GM19397 (cell line): Measurements from ENCODE around the gene CNPY2.
"Not testable (repeated sequence)": the region's sequence is repeated elsewhere in the genome, so short reads cannot be mapped to it uniquely, and the experiment has no call there.

Source experiments
- ATAC-seq: cut with Tn5 transposase; IDR thresholded peaks from one replicate; pipeline ENCODE4 v1.9.1; 2021; ENCODE audit warnings: mild to moderate bottlenecking, moderate library complexity; ENCODE audit not compliant: unreplicated experiment

The CNPY2 gene

DNA sequence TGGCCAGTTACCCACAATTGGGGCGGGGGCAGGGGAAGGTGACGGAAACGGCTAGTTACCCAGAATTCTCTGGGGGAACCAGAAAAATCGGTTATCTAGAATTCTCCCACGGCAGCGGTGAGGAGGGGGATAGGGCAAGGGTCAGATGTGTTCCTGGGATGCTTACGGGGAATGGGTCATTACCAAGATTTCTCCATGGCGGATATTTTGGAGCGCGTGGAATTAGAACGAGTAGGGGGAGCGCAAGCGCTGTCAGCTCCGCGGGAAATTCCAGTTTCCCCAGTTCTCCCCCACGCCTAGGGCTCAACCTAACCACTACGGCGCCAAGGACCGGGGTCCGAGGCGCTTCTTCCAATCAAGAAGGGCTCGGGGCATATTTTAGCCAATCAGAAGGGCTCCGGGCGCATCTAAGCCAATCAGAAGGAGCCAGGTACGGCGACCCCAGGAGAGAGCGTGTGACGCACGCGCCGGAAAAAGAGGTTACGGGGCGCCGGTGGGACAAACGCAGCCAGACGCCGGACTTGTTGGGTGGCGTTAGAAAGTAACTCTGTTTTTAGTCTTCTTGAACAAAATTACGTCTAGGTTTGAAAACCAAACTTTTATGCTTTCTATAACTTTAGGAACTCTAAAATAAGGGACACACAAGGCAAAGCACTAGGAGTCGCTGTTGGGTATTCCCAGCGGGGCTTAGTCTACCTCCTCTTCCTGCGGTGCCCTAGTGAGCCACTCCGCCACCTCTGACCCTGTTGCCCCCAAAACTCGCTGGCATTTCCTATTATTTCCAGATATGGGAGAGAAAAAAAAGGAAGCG, 18.1 kb upstream of the CNPY2 start, which contains the start of gene PAN2:
Gene PAN2 (minus strand): TSS at position 322 of the 811 bp plus-strand sequence. CDS start 906 bp downstream, outside the sequence.
- peak; percentile 91 for ATAC-seq

DNA sequence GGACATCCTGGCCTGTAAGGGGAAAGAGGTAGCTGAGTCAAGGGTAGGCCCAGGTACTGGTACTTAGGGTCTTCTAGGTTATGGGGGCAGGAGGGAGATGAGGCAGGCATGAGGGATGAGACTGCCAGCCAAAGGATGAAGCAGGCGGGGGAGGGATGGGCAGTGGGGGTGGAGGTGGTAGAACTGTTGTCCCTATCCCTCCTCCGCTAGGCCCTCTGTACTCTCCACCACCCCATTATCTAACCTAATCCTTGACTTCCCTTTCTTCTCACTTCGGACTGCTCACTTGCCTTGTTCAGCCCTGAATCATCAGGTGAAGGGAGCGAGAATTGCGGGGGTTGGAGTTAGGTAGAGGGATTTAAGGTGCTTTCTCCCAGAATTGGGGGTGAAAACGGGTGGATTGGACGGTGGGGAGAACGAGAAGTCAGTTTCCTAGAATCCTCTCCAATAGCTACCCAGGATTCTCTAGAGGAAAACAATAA, 17.4 kb upstream of the CNPY2 start:
- no peak for ATAC-seq

DNA sequence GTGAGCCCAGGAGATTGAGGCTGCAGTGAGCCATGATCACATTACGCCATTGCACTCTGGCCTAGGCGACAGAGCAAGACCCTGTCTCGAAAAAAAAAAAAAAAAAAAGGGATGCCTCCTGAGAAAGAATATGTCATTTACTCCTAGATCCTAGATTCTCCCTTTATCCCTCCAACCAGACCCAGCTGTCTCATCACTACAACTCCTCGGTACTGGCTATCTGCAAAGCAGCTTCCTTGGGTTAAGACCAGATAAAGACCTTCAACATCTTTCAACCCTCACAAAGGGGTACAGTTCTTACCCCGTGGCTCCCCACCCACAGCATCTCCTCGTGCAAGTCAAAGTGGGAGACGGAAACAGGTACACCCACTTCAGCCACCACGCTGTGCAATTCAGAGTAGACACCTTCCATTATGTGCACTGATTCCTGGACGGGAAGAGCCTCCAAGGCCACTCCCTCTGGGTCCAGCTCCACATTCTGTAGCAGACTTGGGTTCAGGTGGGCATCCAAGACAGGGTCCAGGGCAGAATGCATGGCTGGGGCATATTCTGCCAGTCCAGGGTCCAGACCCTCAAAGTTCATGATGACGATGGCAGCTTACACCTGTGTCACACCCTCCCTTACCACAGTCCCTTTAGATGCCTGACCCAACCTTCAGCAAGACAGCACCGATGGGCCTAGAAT, 16.9 kb upstream of the CNPY2 start:
- ATAC-seq: no peak

DNA sequence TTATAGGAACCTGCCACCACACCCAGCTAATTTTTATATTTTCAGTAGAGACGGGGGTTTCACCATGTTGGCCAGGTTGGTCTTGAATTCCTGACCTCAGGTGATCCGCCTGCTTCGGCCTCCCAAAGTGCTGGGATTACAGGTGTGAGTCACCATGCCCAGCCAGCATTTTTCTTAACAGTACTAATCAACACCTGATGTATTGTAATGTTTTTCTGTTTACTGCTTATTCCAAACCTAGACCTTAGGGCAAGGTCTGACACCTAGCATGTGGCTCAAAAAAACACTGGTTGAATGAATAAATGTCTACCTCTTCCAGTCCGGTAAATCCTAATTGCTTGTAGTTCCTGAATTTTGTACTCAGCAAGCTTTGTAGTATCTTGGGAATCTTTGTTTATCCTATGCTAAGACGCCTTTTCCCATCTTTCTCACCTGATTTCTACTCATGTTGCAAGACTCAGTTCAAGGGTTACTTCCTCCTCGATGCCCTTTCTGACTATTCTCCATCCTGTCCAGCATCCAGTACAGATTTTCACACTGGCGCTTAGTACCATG, 15.2 kb upstream of the CNPY2 start:
- no peak for ATAC-seq

DNA sequence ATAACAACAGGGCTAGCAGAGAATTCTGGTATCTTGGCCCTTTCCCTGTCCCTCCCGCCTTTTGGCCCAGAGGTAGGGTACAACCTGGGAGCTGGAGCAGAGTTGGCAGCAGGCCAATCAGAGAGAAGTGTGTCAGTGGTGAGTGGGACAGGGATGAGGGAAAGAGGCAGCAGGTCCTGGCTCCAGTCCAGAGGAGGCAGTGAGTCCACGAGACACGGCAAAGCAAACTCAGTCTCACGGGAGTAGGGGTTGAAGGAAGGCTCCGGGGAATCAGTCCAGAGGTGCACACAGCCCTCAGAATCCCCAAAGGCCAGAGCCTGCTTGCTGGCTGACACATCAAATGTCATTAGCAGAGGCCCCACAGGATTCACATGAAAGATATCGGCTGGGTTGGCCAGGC, 10.7 kb upstream of the CNPY2 start:
- ATAC-seq: no peak

DNA sequence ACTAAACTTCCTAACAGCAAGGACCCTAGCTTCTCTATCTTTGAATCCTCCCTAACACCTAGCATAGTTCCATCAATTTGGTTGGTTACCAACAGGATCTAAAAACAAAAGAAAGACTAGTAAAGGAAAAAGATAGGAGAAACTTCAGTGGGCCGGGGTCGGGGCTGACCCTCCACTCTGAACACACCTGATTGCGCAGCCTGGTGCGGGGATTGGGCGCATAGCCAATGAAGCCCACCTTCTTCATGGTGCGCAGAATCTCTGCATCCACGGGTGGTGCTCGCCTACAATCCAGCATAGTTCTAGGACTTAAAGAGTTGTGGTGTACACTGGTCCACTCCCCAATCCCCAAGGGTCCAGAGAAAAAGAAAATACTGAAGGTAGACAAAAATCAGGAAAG, 10.3 kb upstream of the CNPY2 start:
- ATAC-seq: no peak

DNA sequence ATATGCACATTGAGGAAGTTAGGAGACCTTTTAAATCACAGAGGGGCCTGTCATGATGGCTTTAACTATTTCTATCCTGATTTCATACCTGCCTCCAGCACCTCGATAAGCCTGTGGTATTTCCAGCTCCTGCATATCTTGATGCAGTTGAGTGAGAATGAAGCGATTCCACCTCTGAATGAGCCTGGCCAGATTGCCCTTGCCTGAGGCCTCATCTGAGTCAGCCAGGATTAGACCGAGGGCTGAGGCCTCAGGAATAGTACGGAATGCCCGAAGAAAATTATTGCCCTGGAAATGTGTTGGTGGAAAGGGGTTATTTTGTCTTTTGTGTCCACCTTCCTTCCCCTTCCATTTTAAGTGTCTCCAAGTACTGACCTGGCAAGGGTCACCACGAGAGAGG, 8.4 kb upstream of the CNPY2 start:
- no peak for ATAC-seq

DNA sequence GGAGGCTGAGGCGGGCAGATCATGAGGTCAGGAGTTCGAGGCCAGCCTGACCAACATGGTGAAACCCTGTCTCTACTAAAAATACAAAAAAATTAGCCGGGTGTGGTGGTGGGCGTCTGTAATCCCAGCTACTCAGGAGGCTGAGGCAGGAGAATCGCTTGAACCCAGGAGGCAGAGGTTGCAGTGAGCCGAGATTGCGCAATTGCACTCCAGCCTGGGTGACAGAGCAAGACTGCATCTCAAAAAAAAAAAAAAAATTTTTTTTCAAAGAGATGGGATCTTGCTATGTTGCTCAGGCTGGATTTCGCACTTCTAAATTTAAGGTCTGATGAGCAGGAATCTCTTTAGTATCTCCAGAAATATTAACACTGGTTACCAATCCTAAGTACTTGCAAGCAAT, 5.8 kb upstream of the CNPY2 start:
- not testable (repeated sequence) for ATAC-seq

DNA sequence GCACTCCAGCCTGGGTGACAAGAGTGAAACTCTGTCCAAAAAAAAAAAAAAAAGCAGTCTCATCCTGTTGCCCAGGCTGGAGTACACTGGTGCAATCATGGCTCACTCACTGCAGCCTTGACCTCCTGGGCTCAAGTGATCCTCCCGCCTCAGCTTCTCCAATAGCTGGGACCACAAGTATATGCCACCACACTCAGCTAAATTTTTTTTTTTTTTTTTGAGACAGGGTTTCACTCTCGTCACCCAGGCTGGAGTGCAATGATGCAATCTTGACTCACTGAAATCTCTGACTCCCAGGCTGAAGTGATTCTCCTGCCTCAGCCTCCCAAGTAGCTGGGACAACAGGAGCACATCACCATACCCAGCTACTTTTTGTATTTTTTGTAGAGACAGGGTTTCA, 5.2 kb upstream of the CNPY2 start:
- ATAC-seq: no peak

DNA sequence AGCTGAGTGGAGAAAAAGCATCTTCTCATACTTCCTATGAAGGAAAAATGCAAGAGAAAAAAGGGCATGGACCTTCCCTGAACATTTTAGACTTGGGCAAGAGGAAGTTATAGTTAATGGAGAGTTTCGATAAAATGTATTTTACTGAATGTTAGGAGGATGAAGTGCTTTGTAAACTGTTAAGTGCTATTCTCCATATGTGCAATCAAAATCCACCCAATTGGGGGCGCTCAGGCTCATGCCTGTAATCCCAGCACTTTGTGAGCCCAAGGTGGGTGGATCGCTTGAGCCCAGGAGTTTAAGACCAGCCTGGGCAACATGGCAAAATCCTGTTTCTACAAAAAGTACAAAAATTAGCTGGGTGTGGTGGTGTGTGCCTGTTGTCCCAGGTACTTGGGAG, 1.9 kb upstream of the CNPY2 start:
- no peak for ATAC-seq

DNA sequence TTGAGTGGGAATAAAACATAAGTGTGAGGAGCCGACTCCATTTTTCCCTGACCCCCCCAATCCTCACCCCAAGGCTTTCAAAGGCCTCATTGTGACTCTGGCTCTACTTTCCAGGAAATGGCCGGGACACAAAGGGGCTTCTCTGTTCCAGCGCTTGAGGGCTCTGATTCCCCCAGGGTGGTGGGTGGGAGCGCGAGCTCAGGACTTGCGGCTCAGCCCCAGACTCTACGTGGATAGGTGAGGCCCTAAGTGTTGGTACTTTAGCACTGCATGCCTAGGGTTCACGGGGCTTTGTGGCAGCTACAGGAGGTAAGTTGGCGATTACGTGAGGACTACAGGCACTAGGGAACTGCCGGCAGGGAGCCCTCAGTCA, 553 bp downstream of the CNPY2 start:
- no peak for ATAC-seq

DNA sequence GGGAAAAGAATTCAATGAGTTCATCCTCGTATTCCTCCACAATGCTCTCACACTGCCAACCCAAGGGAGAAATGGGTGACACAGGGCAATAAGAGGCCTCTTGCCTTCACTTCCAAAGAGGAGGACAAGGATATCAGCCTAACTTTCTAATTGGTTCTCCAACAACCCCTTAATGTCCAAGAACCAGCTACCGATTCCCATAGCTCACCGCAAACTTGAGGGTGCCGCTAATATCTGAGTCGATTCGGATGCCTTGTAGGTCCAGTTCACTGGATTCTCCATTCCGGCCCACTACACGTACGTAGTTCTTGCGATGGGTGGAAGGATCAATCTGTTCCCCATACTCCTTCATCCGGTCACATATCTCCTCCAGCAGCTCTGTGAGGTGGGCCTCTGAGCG, 4.8 kb downstream of the CNPY2 start:
- no peak for ATAC-seq

DNA sequence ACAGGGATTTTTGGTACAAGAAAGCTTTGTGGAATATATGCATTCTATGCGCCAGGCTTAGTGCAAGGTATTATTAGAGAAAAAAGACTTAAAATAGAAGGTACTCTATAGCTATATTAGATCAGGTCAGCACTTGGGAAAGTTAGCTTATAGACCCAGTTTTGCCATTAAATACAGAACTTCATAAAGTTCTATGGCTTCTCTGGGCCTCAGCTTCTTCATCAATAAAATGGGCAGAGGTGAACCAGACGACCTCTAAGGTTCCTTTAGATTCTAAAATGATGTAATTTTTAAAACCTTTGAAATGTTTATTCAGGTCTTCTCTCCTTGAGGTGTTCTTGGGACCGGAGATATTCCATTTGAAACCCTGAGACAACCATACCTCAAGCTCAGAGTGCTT, 7.1 kb downstream of the CNPY2 start:
- ATAC-seq: no peak

DNA sequence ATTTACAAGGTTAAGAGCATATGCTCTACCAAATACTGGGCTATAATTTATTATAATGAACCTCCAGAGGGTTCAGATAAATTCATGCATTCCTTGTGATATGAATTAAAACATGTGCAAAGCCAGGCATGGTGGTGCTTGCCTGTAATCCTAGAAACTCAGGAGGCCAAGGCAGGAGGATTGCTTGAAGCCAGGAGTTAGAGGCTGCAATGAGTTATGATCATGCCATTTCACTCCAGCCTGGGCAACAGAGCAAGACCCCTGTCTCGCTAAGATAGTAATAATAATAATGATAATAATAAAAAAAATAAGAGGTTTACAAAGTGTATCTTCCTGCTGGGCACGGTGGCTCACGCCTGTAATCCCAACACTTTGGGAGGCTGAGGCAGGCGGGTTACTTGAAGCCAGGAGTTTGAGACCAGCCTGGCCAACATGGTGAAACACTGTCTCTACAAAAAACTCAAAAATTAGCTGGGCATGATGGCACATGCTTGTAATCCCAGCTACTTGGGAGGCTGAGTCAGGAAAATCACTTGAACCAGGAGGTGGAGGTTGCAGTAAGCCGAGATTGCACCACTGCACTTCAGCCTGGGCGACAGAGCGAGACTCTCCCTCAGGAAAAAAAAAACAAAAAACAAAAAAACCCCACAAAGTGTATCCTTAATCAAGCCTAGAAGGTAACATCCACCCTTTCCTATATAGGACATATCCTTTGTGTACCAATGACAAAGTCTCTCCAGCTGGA, 8.4 kb downstream of the CNPY2 start:
- ATAC-seq: no peak

DNA sequence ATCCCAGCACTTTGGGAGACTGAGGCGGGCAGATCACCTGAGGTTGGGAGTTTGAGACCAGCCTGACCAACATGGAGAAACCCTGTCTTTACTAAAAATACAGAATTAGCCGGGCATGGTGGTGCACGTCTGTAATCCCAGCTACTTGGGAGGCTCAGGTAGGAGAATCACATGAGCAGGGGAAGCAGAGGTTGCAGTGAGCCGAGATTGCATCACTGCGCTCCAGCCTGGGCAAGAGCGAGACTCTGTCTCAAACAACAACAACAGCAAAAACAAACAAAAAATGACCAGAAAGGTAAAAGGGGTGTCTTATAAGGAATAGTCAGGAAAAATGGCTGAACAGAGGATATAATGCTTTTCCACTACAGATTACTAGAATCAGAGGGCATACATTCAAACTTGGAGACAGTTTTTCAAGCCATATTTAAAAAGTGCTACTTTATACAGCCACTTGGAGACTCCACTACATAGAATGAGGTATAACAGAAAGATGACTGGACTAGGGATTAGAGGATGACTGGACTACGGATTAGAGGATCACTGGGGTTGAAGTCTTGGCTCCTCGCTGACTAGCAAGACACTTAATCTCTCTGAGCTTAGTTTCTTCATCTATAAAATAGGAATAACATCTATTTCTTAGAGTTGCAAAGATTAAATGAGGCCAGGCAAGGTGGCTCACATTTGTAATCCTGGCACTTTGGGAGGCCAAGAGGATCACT, 10.8 kb downstream of the CNPY2 start:
- ATAC-seq: no peak

DNA sequence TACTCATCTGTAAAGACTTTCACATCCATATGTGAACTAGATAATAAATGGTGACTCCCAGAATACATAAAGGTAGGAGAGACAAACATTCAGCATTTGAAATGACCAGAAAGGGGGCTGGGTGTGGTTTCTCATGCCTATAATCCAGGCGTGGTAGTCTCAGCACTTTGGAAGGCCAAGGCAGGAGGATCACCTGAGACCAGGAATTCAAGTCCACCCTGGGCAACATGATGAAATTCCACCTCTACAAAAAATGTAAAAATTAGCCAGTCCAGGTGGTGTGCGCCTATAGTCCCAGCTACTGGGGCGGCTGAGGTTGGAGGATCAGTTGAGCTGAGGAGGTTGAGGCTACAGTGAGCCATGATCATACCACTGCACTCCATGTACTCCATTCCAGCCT, 11.5 kb downstream of the CNPY2 start:
- ATAC-seq: no peak

DNA sequence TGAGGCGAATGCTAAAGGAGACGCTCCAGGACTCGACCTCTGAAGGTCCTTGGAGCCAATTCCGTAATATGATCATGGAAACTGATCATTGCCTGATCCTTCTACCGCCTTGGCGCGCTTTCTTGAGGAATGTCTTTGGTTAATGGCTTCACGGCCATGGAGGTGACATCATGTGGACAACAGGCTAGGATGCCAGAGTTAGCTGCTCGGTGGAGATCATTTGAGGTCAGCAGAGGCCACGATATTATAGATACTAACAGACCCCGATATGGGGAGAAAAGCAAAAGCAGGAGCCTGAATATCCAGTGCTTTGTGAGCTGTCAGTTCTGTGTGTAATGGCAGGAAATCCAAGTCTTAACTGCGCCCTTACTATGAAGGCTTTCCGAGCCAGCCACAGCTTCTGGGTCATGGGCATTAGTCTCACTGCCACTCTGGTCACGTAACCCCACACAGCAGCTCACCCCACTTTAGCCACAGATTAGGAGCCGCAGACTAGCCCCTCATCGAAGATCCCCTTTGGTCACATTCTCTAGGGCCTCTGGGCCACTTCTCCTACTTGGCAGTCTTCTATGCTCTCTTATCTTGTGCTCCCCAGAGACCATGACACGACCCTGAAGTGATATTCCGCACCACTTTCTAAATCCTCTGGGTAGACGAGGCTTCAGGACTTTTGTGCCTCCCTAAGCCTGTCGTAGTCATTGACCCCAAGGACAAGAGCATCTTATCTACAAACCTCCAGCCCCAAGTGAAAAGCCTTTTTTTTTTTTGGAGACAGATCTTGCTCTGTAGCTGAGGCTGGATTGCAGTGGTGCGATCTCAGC, 14.9 kb downstream of the CNPY2 start:
- ATAC-seq: no peak

DNA sequence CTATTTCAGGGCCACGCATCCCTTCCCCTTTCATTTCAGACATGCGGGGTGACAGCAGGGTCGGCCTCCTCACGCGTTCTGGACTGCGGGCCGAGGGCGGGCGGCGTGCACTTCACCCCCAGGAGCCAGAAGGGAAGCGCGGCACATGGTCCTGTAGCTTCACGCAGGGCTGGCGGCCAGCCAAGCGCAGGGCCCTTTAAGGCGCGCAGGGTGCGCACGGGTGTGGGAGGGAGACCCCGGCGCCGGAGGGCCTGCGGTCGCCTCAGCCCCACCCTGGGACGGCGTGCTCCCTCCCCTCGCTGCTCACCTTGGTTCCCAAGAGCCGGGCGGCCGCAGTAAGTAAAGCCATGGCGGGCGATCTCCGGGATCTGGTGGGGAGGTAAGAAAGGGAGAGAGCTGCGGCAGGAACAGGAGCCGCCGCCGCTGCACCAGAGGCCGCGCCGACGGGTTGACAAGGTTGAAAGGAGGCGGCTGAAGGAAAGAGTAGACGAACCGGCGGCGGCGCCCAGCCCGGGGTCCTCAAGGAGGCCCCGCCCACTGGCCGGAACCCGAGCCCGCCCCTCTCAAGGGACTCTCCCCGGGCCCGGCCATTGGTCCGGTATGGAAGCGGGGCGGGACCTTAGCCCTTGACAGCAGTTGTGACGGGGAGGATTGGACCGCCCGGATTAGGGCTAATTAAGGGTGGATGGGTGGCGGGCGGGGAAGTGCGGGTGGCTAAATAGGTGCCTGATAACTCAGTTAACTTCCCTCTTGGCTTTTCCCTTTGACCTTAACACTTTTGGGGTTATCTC, 15.7 kb downstream of the CNPY2 start, which contains the start of gene CS:
Gene CS (minus strand): TSS at position 478 of the 791 bp plus-strand sequence. CDS start 129 bp downstream, at position 349.
- ATAC-seq: peak; percentile 92

DNA sequence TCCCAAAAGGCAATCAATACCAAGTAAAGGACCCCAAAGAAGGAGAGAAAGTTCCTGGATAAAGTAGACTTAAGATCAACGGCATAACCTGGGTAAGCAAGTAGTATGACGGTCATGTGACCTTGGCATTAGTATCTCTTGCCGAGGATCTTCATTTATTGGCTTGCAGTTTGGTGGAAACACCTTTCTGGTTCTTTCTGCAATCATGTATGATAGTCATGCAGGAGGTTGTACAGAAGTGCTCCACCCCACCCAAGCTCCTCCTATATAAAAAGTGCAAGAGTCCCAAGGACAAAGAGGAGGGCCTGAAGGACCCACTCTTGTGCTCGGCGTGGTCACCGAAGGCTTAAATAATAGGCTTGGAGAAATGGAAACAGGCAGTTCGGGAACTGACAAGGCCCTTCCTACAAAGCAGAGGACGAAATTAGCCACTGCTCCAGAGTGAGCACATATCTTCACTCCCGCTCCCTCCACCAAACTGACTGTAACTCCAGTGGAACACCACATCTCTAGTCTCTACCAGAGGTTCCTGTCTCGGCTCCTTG, 16.4 kb downstream of the CNPY2 start:
- peak; percentile 1 for ATAC-seq
